WTC11 (cell line): ENCODE data around the gene SEMA7A. TPM values are rescaled to one million over a fixed set of nuclear protein-coding genes. Genes with fewer than 3 reads are reported as not detected.

Experiments
- ATAC-seq: fragments of 200-7000 bp; cut with Tn5 transposase; 2 replicates; pipeline ENCODE4 v1.10.0; 2021; ENCODE audit warnings: mild to moderate bottlenecking, moderate library complexity
- CTCF ChIA-PET: fragments of 300-600 bp; sonication (Branson Sonifier 250); formaldehyde crosslinking; loops from one replicate; lab custom pipeline; 2021; ENCODE audit warnings: antibody characterized with exemption; lab: Charles Lee
- POLR2A ChIA-PET: fragments of 350-600 bp; sonication (Branson Sonifier 250); formaldehyde crosslinking; loops from one replicate; lab custom pipeline; 2021; ENCODE audit warnings: antibody characterized with exemption; lab: Charles Lee
- DNase-seq: peaks from one replicate; pipeline ENCODE4 v3.0.0; 2021; ENCODE audit warnings: low spot score
- H3K27ac Mint-ChIP-seq: 2 replicates; pipeline ENCODE4 v1.8.0; 2021; ENCODE audit warnings: mixed read lengths
- H3K27me3 Mint-ChIP-seq: 2 replicates; pipeline ENCODE4 v1.8.0; 2021; ENCODE audit warnings: low read depth, mild to moderate bottlenecking, moderate library complexity, mixed read lengths
- H3K36me3 Mint-ChIP-seq: 2 replicates; pipeline ENCODE4 v1.8.0; 2021; ENCODE audit warnings: mixed read lengths
- H3K4me1 Mint-ChIP-seq: 2 replicates; pipeline ENCODE4 v1.8.0; 2022; ENCODE audit warnings: mixed read lengths
- H3K4me3 Mint-ChIP-seq: 2 replicates; pipeline ENCODE4 v1.8.0; 2021; ENCODE audit warnings: mild to moderate bottlenecking, moderate library complexity, mixed read lengths
- H3K9me3 Mint-ChIP-seq: 2 replicates; pipeline ENCODE4 v1.8.0; 2021; ENCODE audit warnings: mixed read lengths
- ATF1 ChIP-seq: sonication (generic); formaldehyde crosslinking; IDR thresholded peaks from 2 replicates; pipeline ENCODE4 v1.8.1; 2023; ENCODE audit warnings: mild to moderate bottlenecking, moderate library complexity, missing genetic modification reagents
- ATF6 ChIP-seq: sonication (generic); formaldehyde crosslinking; IDR thresholded peaks from 2 replicates; pipeline ENCODE4 v1.8.1; 2023; ENCODE audit warnings: mild to moderate bottlenecking, missing genetic modification reagents
- CREM ChIP-seq: sonication (generic); formaldehyde crosslinking; IDR thresholded peaks from 2 replicates; pipeline ENCODE4 v1.8.1; 2022; ENCODE audit warnings: mild to moderate bottlenecking, missing genetic modification reagents, moderate library complexity
- ESRRA ChIP-seq: sonication (generic); formaldehyde crosslinking; IDR thresholded peaks from 2 replicates; pipeline ENCODE4 v1.8.1; 2022; ENCODE audit warnings: mild to moderate bottlenecking, missing genetic modification reagents, borderline replicate concordance
- ETV6 ChIP-seq: sonication (generic); formaldehyde crosslinking; IDR thresholded peaks from 2 replicates; pipeline ENCODE4 v1.8.1; 2022; ENCODE audit warnings: mild to moderate bottlenecking, missing genetic modification reagents
- FOXK1 ChIP-seq: sonication (generic); formaldehyde crosslinking; IDR thresholded peaks from 2 replicates; pipeline ENCODE4 v1.8.0; 2022; ENCODE audit warnings: mild to moderate bottlenecking, moderate library complexity, missing genetic modification reagents
- FOXP1 ChIP-seq: sonication (generic); formaldehyde crosslinking; IDR thresholded peaks from 2 replicates; pipeline ENCODE4 v1.8.0; 2022; ENCODE audit warnings: missing genetic modification reagents, mild to moderate bottlenecking, moderate library complexity, borderline replicate concordance
- FOXP4 ChIP-seq: sonication (generic); formaldehyde crosslinking; IDR thresholded peaks from 2 replicates; pipeline ENCODE4 v1.8.0; 2022; ENCODE audit warnings: mild to moderate bottlenecking, missing genetic modification reagents
- HMGXB4 ChIP-seq: sonication (generic); formaldehyde crosslinking; IDR thresholded peaks from 2 replicates; pipeline ENCODE4 v1.8.1; 2023; ENCODE audit warnings: mild to moderate bottlenecking, moderate library complexity, missing genetic modification reagents
- JUN ChIP-seq: sonication (generic); formaldehyde crosslinking; IDR thresholded peaks from 2 replicates; pipeline ENCODE4 v1.8.0; 2023; ENCODE audit warnings: mild to moderate bottlenecking, missing genetic modification reagents
- MYBL2 ChIP-seq: sonication (generic); formaldehyde crosslinking; IDR thresholded peaks from 2 replicates; pipeline ENCODE4 v1.8.1; 2023; ENCODE audit warnings: mild to moderate bottlenecking, moderate library complexity, missing genetic modification reagents
- NFATC4 ChIP-seq: fragments of 250-450 bp; sonication (Bioruptor Pico); IDR thresholded peaks from 2 replicates; pipeline ENCODE4 v1.9.0; 2021; ENCODE audit warnings: mild to moderate bottlenecking
- NR1H2 ChIP-seq: sonication (generic); formaldehyde crosslinking; IDR thresholded peaks from 2 replicates; pipeline ENCODE4 v1.9.0; 2021; ENCODE audit warnings: mild to moderate bottlenecking, moderate library complexity, missing genetic modification reagents
- NR2C2 ChIP-seq: sonication (generic); formaldehyde crosslinking; IDR thresholded peaks from 2 replicates; pipeline ENCODE4 v1.8.0; 2022; ENCODE audit warnings: mild to moderate bottlenecking, missing genetic modification reagents
- PREB ChIP-seq: sonication (generic); formaldehyde crosslinking; IDR thresholded peaks from 2 replicates; pipeline ENCODE4 v1.8.1; 2022; ENCODE audit warnings: mild to moderate bottlenecking, missing genetic modification reagents, moderate library complexity, borderline replicate concordance
- PRRX2 ChIP-seq: fragments of 250-450 bp; sonication (Bioruptor Pico); IDR thresholded peaks from 2 replicates; pipeline ENCODE4 v1.8.0; 2021; ENCODE audit warnings: mild to moderate bottlenecking
- SP1 ChIP-seq: sonication (generic); formaldehyde crosslinking; conservative IDR thresholded peaks from 2 replicates; pipeline ENCODE4 v1.8.1; 2022; ENCODE audit warnings: missing genetic modification reagents
- TEAD1 ChIP-seq: sonication (generic); formaldehyde crosslinking; IDR thresholded peaks from 2 replicates; pipeline ENCODE4 v1.8.0; 2022; ENCODE audit warnings: mild to moderate bottlenecking, missing genetic modification reagents
- ZBTB21 ChIP-seq: sonication (generic); formaldehyde crosslinking; IDR thresholded peaks from 2 replicates; pipeline ENCODE4 v1.8.1; 2023; ENCODE audit warnings: mild to moderate bottlenecking, missing genetic modification reagents, borderline replicate concordance
- ZNF281 ChIP-seq: sonication (generic); formaldehyde crosslinking; IDR thresholded peaks from 2 replicates; pipeline ENCODE4 v1.8.0; 2023; ENCODE audit warnings: mild to moderate bottlenecking, missing genetic modification reagents
- ZNF317 ChIP-seq: sonication (generic); formaldehyde crosslinking; IDR thresholded peaks from 2 replicates; pipeline ENCODE4 v1.8.1; 2023; ENCODE audit warnings: low read depth, mild to moderate bottlenecking, moderate library complexity, missing genetic modification reagents, borderline replicate concordance
- ZNF416 ChIP-seq: fragments of 250-450 bp; sonication (Bioruptor Pico); IDR thresholded peaks from 2 replicates; pipeline ENCODE4 v1.9.0; 2021; ENCODE audit warnings: mild to moderate bottlenecking, inconsistent platforms
- ZNF423 ChIP-seq: fragments of 250-450 bp; sonication (Bioruptor Pico); IDR thresholded peaks from 2 replicates; pipeline ENCODE4 v2.1.2; 2022; ENCODE audit warnings: mild to moderate bottlenecking, moderate library complexity
- total RNA-seq: library from RNA; stranded (reverse); gene quantifications from 3 replicates; pipeline ENCODE4 v1.2.3, GENCODE V29; 2021

Gene SEMA7A
- total RNA-seq, 1 experiment from 2014 or later: 17.9 TPM

- H3K4me3 Mint-ChIP-seq: no peak overlapping the region
- no peak for DNase-seq
- H3K9me3 Mint-ChIP-seq: peaks cover 16% of the 10 kb centered on the region
- POLR2A ChIA-PET: no interaction called here
- peaks cover 68% of the 10 kb centered on the region for H3K36me3 Mint-ChIP-seq
- H3K27me3 Mint-ChIP-seq: no peaks in the 10 kb centered on the region; the same call in 1 of the 2 replicates
- 0 out of 2 replicates have a peak, but pooled peaks cover under 1% of the 10 kb centered on the region for H3K4me1 Mint-ChIP-seq
- TF ChIP-seq ZNF281 (CRISPR knock-in tag): no peak
- no peak for TF ChIP-seq FOXK1 (CRISPR knock-in tag)
- no peak for TF ChIP-seq JUN (CRISPR knock-in tag)
- no peak for TF ChIP-seq ETV6 (CRISPR knock-in tag)
- no peak for TF ChIP-seq FOXP1 (CRISPR knock-in tag)
- no peak for TF ChIP-seq PREB
- TF ChIP-seq CREM (CRISPR knock-in tag): no peak
- no peak for TF ChIP-seq ZNF317
- TF ChIP-seq MYBL2: no peak
- peak overlapping the region; percentile 91; the same call in 1 of the 2 replicates for H3K27ac Mint-ChIP-seq
- CTCF ChIA-PET: no interaction called here
- no peak for ATAC-seq
These were observed 34.7 kb upstream of the SEMA7A start for GRCh38 chr15:74468341-74469032.

- Mint-ChIP-seq H3K4me1 (peaks cover 14% of the 10 kb centered on the region), H3K36me3 (peaks cover 64% of the 10 kb centered on the region), H3K27ac (no peak overlapping the region), H3K9me3 (peaks cover 19% of the 10 kb centered on the region), H3K27me3 (no peaks in the 10 kb centered on the region), H3K4me3 (no peak overlapping the region)
- ATAC-seq (no peak), DNase-seq (no peak)
- ChIA-PET POLR2A (no interaction called here), CTCF (no interaction called here)
- TF ChIP-seq NR2C2 (CRISPR knock-in tag): no peak
- TF ChIP-seq NR1H2 (CRISPR knock-in tag): no peak
- no peak for TF ChIP-seq SP1 (CRISPR knock-in tag)
- TF ChIP-seq ATF1 (CRISPR knock-in tag): no peak
- no peak for TF ChIP-seq JUN (CRISPR knock-in tag)
- TF ChIP-seq ETV6 (CRISPR knock-in tag): no peak
- no peak for TF ChIP-seq ZNF423 (CRISPR knock-in tag)
- TF ChIP-seq TEAD1 (CRISPR knock-in tag): no peak
- TF ChIP-seq ESRRA (CRISPR knock-in tag): no peak
- no peak for TF ChIP-seq FOXP4
- TF ChIP-seq PRRX2 (CRISPR knock-in tag): no peak
- no peak for TF ChIP-seq ATF6 (CRISPR knock-in tag)
- TF ChIP-seq HMGXB4 (CRISPR knock-in tag): no peak
- TF ChIP-seq ZBTB21: no peak
- no peak for TF ChIP-seq ZNF281 (CRISPR knock-in tag)
- TF ChIP-seq NFATC4 (CRISPR knock-in tag): no peak
- no peak for TF ChIP-seq ZNF416 (CRISPR knock-in tag)
These were observed 32.8 kb upstream of the SEMA7A start for GRCh38 chr15:74466570-74466969.
